ENCODE data around the gene ZNF579. TPM values are rescaled to one million over a fixed set of nuclear protein-coding genes. Genes with fewer than 3 reads are reported as not detected.

The ZNF579 gene
- total RNA-seq, 1 donor from 2014 or later: 10.9 TPM

- no peak for TF ChIP-seq CTCF (IDR thresholded peaks at IDR 0.05)
These were observed 49.7 kb downstream of the ZNF579 start for GRCh38 chr19:55530996-55531395.

GRCh38 chr19:55529636-55530234 lies 50.9 kb downstream of the ZNF579 start:
- ChIA-PET CTCF (no interaction called here), POLR2A (no interaction called here)
- DNase-seq: no peak
- Mint-ChIP-seq H3K9me3 (no peaks in the 10 kb centered on the region), H3K4me1 (no peaks in the 10 kb centered on the region), H3K27me3 (no peaks in the 10 kb centered on the region), H3K36me3 (ENCODE audit: low read depth) (no peaks in the 10 kb centered on the region), H3K4me3 (no peak overlapping the region), H3K27ac (no peak overlapping the region)
- intact Hi-C loops (cut with micrococcal nuclease): no loop called here
- ATAC-seq (ENCODE audit: low read depth): no peak
- TF ChIP-seq CTCF (IDR thresholded peaks at IDR 0.05): no peak

More at GRCh38 chr19:55530996-55531395, 49.7 kb downstream of the ZNF579 start:
- ChIA-PET CTCF (no interaction called here), POLR2A (no interaction called here)
- no peak for DNase-seq
- Mint-ChIP-seq H3K36me3 (ENCODE audit: low read depth) (no peaks in the 10 kb centered on the region), H3K27ac (no peak overlapping the region), H3K9me3 (no peaks in the 10 kb centered on the region), H3K27me3 (no peaks in the 10 kb centered on the region), H3K4me1 (no peaks in the 10 kb centered on the region), H3K4me3 (no peak overlapping the region)
- no peak for ATAC-seq (ENCODE audit: low read depth)
- intact Hi-C loops (cut with micrococcal nuclease): no loop called here

GRCh38 chr19:55528030-55528803 lies 52.4 kb downstream of the ZNF579 start:
- H3K4me1 Mint-ChIP-seq: no peaks in the 10 kb centered on the region
- ChIA-PET POLR2A (no interaction called here), CTCF (no interaction called here)
- TF ChIP-seq CTCF (IDR thresholded peaks at IDR 0.05): no peak
- intact Hi-C loops (cut with micrococcal nuclease): no loop called here
- ATAC-seq (ENCODE audit: low read depth): no peak
- no peak for DNase-seq
- H3K36me3 Mint-ChIP-seq (ENCODE audit: low read depth): no peaks in the 10 kb centered on the region
- no peak overlapping the region for H3K4me3 Mint-ChIP-seq
- H3K27ac Mint-ChIP-seq: no peak overlapping the region
- H3K9me3 Mint-ChIP-seq: no peaks in the 10 kb centered on the region
- H3K27me3 Mint-ChIP-seq: no peaks in the 10 kb centered on the region

GRCh38 chr19:55527197-55528029 lies 53.2 kb downstream of the ZNF579 start:
- H3K36me3 Mint-ChIP-seq (ENCODE audit: low read depth): no peaks in the 10 kb centered on the region
- no peak for ATAC-seq (ENCODE audit: low read depth)
- intact Hi-C loops (cut with micrococcal nuclease): no loop called here
- no peak overlapping the region for H3K27ac Mint-ChIP-seq
- DNase-seq: no peak
- no peak for TF ChIP-seq CTCF (IDR thresholded peaks at IDR 0.05)
- no peaks in the 10 kb centered on the region for H3K4me1 Mint-ChIP-seq
- no peaks in the 10 kb centered on the region for H3K27me3 Mint-ChIP-seq
- no peaks in the 10 kb centered on the region for H3K9me3 Mint-ChIP-seq
- POLR2A ChIA-PET: no interaction called here
- H3K4me3 Mint-ChIP-seq: no peak overlapping the region
- CTCF ChIA-PET: no interaction called here

Other genes starting within 250 kb of the ZNF579 start
- 7.2 and 8.1 TPM in 2 replicates for gene KMT5C, start 241.0 kb downstream of the ZNF579 start, total RNA-seq
- gene COX6B2, start 226.1 kb downstream of the ZNF579 start, total RNA-seq: not detected in 2 replicates
- not detected in 2 replicates for gene GARIN5B, start 217.6 kb downstream of the ZNF579 start, total RNA-seq
- not detected in 2 replicates for gene IL11, start 210.4 kb downstream of the ZNF579 start, total RNA-seq
- not detected in 2 replicates for gene TMEM190, start 204.0 kb downstream of the ZNF579 start, total RNA-seq
- 3.8 and 4.9 TPM in 2 replicates for gene TMEM238, start 196.6 kb downstream of the ZNF579 start, total RNA-seq
- gene RPL28, start 194.9 kb downstream of the ZNF579 start, total RNA-seq: 3,790 and 4,042 TPM in 2 replicates
- 29.6 and 34.6 TPM in 2 replicates for gene UBE2S, start 173.1 kb downstream of the ZNF579 start, total RNA-seq
- gene SHISA7, start 137.5 kb downstream of the ZNF579 start, total RNA-seq: not detected in 2 replicates
- gene ISOC2, start 119.2 kb downstream of the ZNF579 start, total RNA-seq: 28.7 and 29.0 TPM in 2 replicates
- not detected in 2 replicates for gene C19orf85, start 116.1 kb downstream of the ZNF579 start, total RNA-seq
- 10.4 and 12.7 TPM in 2 replicates for gene ZNF628, start 104.2 kb downstream of the ZNF579 start, total RNA-seq
- 10.9 and 13.8 TPM in 2 replicates for gene NAT14, start 95.7 kb downstream of the ZNF579 start, total RNA-seq
- gene SSC5D, start 92.4 kb downstream of the ZNF579 start, total RNA-seq: 0.17 and 0.20 TPM in 2 replicates
- gene SBK2, start 43.7 kb downstream of the ZNF579 start, total RNA-seq: not detected in 2 replicates
- gene SBK3, start 35.3 kb downstream of the ZNF579 start, total RNA-seq: not detected in 2 replicates
- 17.5 and 21.2 TPM in 2 replicates for gene FIZ1, start 18.7 kb upstream of the ZNF579 start, total RNA-seq
- 12.6 and 16.1 TPM in 2 replicates for gene ZNF524, start 19.4 kb upstream of the ZNF579 start, total RNA-seq
- 17.2 and 18.9 TPM in 2 replicates for gene ZNF865, start 24.8 kb upstream of the ZNF579 start, total RNA-seq
- 8.7 and 8.9 TPM in 2 replicates for gene ZNF784, start 43.7 kb upstream of the ZNF579 start, total RNA-seq
- 55.0 and 81.2 TPM in 2 replicates for gene ZNF580, start 60.2 kb upstream of the ZNF579 start, total RNA-seq
- gene ZNF581, start 62.8 kb upstream of the ZNF579 start, total RNA-seq: 42.7 and 46.5 TPM in 2 replicates
- gene CCDC106, start 67.4 kb upstream of the ZNF579 start, total RNA-seq: 14.0 and 14.4 TPM in 2 replicates
- gene U2AF2, start 74.2 kb upstream of the ZNF579 start, total RNA-seq: 256 and 273 TPM in 2 replicates
- 56.6 and 65.2 TPM in 2 replicates for gene EPN1, start 94.4 kb upstream of the ZNF579 start, total RNA-seq
- gene NLRP9, start 157.6 kb upstream of the ZNF579 start, total RNA-seq: not detected in 2 replicates
- not detected in 2 replicates for gene RFPL4A, start 178.2 kb upstream of the ZNF579 start, total RNA-seq
- not detected in 2 replicates for gene RFPL4AL1, start 188.3 kb upstream of the ZNF579 start, total RNA-seq

Data from activated B cell treated with CpG ODN at 0.5 μM for 24 hours (primary cell).